Activated T-helper 1 cell treated with Interleukin-2 at 50 U/mL for 16 hours (primary cell): ENCODE measurements around the gene RASD1.

ENCODE experiments used
- DNase-seq: peaks from one replicate; pipeline ENCODE4 v3.0.0-alpha.2; 2020; ENCODE audit warnings: low read depth

RASD1 gene

DNA sequence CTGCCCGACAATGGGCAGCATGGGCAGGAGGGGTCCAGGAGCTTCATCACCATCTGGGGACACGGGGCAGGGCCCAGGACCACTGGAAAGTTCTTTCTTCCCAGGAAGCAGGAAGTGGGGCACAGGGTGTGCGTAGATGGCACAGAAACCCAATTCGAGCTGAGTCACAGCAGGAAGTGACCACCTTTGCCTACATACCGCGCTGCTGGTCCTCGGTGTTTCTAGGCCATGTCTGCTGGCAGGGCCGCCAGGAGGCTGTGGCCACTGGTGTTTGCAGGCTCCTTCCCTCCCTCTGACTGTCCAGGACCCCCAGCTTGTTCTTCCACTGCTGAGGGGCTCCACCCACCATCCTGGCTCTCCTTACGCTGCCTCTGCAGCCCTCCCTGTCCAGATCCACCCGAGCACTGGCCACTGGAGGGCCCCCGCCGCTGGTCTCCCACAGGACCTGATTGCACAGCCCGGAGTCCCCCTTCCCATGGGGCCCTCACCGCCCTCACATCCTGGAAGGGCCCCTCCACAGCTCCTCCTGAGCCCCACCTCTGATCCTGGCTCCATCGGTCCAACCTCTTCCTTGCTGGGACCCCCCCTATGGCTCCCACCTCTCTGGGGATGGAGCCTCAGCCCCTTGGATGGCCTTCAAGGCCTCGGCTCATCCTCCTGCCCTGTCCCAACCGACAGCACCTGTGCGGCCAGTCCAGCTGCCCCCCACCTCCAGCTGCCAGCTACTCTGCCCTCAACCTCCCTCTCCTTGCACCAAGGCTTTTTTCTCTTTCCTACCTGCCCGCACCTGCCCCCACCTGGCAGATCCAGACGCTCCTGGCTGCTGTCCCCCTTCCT is 14.5 kb upstream of the RASD1 start:
- DNase-seq: no peak

DNA sequence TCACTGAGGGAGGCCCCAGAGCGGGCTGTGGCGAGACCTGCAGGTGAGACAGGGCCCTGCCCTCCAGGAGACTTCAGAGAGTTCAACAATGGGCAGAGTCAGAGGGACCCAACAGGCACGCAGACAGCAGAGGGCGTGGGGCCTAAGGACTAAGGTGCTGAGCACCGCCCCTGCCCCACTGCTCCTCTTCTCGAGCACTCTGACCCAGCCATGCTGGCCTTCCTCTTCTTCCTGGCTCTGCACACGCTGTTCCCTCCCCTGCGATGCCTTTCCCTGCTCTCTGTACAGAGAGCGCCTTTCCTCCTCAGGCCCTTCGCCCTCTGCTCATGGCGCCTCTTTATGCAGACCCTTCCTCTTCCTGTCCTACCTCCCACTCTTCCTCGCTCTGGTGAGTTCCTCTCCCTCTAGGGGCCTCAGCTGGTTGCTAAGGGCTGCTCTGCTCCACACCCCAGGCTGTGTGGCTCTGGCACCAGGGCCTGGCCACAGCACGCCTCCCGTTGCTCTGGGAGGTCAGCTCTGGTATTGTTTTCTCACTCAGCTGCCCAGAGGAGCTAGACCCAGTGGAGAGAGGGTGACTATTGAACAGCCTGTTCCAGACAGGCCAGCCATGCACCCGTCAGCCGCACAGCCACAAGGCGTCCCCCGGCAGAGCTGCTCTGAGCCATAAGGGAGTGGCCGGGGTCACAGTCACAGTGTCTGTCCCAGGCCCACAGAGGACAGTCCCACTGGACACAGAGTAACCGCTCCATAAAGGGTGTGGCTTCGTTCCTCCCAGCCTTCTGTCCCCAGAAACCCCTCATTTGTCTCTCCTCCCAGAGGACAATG is 13.6 kb upstream of the RASD1 start:
- DNase-seq: no peak

DNA sequence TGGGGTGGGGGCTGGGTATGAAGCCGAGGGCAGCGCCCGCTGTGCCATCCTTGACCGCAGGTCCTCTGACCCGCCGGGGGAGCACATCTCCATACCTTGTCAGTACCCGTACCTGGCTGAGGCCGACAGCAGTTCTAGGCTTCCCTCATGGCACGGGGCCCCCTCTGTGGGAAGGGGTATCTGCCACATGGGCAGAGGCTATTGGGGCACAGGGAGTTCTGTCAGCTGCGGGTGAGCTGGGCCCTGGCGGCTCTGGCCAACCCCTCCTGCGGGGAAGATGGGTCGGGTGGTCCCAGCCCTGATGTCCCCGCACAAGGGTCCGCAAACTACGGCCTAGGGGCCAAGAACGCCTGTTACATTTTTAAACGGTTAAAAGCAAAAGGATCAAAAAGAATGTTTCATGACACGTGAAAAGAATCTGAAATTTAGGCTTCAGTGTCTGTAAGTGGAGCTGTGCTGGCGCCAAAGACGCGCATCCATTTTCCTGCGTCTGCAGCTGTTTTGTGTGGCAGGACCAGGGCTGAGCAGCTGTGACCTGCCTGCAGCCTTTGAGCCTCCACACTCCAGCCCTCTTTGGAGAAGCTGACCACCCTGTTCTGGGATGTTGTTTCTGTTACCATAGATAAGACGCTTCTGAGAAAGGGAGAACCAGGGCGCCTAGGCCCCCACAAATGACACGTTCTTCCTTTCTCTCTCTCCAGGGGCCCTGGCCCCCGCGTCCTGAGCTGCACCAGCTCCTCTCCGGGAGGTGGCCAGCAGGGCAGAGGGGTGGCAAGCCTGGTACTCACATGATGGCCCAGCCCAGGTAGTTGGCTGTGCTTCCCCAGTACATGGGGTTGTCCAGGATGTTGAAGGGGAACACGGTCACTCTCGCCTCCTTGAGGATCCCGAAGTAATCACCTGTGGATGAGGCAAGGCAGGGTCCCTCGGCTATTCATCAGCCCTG is 12.7 kb upstream of the RASD1 start:
- DNase-seq: no peak

DNA sequence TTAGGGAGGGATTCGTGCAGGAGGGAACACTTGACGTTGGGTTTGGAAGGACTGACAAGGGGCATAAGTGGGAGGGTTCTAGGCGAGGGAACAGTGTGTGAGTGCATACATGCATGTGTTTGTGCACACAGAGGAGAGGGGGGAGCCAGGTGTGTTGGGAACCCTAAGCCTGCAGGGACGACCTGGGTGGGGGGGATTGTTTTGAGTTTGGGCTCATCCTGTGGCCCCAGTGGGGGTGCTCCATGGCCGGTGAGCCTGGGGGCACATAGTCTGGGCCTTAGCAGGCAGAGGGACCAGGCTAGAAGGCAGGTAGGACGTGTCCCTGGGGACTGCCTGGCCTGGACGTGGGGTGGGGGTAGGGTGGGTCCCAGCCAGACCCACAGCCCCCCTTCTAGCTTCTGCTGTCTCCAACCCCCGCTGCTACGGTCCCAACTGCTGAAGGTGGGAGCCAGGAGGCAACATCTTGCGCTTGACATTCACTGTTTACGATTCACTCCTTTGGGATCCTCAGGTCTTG is 11.9 kb upstream of the RASD1 start:
- no peak for DNase-seq

DNA sequence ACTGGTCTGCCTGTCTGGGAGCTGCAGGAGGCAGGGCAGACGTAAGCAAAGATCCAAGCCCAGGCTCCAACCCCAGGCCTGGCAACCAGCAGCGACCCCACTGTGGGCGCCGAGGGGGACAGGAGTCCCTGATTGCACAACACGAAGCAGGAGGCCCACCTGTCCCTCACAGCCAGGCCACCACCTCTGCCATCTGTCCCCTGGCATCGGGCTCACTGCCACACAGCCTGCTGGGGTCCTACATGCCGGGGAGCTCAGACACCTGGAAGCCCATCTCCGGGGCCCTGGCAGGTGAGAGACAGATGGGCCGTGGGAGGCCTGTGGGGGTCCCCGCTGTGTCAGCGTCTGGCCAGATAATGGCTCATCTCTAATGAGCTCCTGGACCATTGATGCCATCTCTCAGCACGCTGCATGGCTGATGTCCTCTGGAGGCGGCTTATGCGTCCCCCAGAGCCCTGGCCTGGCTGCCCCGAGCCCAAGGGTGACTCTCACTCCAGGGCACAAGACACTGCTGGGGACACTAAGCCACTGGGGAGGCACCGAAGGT is 11.3 kb upstream of the RASD1 start:
- no peak for DNase-seq

DNA sequence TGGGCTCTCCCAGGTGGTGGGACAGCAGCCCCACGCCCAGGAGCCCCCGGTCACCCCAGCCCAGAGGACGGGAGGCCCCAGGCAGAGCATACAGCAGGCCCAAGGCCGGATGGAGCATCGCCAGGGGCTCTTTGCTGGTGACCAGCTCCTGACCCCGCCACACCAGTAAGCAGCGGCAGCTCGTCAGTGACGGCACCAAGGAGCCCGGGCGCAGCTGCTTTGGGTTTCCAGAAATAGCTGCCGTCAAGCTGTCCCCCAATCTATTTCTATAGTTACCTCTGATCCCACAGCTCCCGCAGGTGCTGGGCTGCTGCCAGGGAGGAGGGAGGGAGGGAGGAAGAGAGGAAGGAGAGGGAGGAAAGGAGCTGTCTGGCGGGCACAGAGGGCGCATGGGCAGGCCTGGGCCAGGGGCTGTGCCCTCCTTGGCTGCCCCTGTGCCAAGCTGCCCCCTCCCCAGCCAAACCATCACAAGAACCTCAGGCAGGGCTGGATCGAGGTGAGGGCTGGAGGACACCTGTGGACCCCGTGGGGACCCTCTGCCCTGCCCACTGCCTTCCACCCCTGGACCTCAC is 10.8 kb upstream of the RASD1 start:
- no peak for DNase-seq

DNA sequence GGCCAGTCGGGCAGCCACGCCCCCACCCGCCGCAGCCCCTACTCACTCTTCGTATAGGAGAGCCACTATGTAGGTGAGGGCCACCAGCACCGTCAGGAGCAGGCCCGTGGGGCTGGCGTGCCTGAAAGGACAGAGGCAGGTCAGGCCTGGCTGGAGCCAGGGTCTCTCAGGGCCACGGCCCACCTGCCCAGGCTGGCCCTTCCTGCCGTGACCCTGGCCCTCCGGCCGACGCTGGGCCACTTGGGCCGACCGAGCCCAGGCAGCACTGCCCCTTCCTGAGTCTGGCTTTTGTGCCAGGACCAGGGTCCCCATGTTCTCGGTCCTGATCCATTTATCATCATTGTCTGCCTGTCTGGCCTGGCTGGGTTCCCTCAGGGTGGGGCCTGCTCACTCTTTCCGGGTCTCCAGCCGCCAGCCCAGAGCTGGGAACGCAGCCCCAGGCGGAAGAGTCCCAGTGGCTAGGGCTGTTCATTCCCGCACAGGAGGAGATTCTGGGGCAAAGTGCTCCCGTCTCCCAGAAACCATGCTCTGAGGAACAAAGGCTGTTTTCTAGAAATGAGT is 10.1 kb upstream of the RASD1 start:
- no peak for DNase-seq

DNA sequence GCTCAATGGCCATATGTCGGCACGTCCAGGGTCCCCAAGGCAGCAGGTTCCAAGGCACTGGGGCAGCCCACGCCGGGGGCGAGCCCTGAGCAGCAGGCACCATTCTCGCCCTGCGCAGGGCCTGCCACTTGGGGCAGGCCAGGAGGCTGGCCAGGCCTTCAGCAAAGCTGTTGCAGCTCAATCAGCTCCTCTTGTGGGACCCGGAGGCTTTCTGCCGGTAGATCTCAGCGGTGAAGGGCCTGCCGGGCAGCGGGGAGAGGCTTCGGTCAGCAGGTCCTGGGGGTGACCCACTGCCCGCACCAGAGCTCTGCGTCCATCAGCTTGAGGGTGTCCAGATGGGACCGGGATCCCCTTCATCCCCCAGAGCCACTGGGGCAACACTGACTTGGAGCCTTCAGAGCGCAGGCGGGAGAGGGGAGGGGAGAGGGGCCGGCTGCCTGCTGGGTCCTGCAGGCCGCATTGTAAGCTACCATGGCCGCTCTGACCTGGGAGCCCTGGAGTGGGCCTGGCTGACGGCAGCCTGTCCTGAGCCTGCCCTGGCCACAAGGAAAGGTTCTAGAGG is 9.5 kb upstream of the RASD1 start:
- no peak for DNase-seq

DNA sequence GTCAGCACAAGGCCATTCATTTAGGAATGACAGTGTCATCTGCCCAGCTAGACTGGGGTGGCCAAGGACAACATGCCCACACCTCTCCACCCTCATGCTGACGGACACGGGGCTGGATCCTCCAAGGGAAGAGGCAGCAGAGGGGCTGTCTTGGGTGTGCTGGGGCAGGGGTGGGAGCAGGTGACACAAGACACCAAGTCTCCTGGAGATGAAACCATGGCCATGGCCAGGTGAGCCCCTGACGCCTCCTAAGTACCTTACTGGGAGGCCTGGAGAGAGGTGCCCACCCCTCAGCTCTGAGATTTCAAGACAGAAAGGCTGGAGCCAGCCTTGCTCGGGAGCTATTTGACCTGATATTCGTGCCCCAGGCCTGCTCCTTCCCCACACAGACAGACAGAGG is 9.0 kb upstream of the RASD1 start:
- DNase-seq: no peak

DNA sequence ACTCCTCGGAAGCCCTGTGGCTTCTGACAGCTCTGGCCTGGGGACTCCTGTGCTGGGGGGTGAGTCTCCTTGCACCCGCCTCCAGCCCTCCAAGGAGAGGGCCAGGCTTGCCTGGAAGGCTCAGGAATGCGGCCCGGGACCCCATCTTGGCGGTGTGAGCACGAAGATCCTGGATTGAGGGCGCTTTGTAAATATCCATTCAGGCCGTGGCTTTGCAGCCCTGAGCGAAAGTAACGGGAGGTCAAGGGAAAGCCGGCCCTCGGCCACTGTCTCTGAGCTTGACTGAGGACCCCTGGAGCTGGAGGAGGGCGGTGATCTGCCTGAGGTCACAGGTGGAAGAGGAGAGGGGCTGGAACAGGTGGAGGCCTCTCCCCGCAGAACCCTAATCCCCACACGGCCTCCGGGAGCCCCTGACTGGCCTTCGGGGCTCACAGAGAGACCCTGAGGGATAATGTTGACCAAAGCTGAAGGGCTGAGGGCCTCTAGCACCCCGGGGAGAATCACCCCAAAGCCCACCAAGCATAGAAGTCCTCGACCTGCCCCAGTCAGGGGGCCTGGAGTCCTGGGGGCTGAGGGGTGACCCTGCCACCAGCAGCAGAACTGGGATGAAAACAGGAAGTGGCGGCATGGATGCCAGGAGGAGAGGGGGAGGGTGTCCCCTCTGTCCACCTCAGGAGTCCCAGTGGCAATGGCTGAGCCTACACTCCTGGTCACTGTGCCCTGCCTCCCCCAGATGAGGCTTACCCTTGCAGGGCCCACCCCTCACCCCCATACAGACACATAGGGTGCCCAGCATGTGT is 8.3 kb upstream of the RASD1 start:
- DNase-seq: no peak

DNA sequence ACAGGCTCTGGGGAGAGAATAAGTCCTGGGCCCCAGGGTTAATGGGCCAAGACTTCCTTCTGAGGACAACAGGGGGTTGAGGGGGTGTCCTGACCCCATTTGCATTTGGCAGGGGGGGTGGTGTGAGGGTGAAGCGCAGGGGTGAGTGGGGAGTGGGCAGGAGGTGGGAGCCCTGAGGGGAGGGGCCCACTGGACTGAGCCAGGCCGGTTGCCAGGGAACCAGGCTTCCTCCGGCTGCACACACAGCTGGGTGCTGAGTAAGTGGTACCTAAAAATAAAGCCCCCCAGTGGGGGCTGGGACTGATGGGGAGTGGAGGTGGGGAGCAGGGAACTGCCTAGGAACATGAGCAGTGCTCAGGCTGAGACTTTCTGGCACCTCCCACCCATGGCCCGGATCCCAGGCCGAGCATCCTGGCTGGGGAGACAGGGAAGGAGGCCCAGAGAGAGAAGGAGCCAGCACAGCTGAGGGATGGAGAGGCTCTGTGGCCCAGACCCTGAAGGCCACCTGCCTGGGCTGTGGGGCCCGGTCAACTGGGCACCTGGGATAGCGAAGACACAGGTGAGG is 7.5 kb upstream of the RASD1 start:
- no peak for DNase-seq

DNA sequence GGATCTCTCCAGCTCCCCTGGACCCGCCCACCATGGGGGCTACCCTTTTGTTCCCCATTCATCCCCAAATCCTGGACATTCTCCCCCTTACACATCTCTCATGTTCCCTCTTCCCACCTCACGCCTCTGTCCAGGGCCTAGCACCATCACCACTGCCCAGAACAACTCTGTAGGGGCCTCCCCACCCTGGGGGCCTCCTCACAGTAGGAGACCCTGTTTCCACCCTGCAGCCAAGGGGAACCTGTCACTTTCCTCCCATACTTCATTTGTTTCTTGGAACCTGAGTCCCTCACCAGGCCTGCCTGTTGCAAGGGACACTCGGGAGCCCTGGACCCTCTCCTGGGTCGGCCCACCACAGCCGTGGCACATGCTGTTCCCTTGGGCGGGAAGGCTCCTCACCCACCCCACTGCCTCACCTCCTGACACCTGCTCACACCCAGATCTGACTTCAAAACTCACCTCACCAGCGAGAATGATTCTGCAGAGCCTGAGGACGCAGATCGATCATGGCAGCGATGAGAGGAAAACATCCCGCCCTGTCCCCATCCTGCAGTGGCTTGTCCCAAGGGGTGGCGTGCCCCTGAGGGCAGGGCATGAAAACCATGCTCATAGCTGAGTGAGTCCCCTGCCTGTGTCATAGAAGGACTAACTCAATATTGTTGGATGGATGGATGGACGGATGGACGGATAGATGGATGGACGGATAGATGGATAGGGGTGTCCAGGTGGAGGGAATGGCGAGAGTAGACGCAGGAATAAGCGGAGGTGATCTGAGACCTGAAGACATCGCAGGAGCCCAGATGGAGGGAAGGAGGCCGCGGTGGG is 6.8 kb upstream of the RASD1 start:
- DNase-seq: no peak

DNA sequence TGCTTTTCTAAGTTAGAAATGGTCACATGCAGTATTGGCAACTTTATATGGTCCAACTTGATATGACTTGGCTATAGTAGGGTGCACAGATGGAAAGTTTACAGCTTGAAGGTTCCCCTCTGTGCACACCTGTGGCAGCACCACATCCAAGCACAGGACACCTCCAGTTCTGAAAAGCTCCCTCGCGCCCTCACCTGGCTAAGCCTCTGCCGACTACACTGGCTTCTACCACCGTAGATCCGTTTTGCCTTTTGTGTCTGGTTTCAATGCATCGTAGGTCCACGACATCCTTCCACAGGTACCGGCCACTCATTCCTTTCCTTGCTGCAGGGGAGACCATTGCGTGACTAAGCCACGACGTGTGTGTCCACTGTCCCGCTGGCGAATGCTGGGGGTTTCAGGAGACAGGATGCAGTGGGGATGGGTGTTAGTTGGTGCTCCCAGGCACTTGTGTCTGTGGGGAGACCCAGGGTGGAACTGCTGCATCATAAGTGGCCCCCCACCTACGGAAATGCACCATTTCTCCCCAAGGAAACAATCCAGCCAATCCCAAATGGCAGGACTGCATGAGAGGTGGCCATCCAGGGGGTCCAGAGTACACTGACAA is 4.9 kb upstream of the RASD1 start:
- no peak for DNase-seq

DNA sequence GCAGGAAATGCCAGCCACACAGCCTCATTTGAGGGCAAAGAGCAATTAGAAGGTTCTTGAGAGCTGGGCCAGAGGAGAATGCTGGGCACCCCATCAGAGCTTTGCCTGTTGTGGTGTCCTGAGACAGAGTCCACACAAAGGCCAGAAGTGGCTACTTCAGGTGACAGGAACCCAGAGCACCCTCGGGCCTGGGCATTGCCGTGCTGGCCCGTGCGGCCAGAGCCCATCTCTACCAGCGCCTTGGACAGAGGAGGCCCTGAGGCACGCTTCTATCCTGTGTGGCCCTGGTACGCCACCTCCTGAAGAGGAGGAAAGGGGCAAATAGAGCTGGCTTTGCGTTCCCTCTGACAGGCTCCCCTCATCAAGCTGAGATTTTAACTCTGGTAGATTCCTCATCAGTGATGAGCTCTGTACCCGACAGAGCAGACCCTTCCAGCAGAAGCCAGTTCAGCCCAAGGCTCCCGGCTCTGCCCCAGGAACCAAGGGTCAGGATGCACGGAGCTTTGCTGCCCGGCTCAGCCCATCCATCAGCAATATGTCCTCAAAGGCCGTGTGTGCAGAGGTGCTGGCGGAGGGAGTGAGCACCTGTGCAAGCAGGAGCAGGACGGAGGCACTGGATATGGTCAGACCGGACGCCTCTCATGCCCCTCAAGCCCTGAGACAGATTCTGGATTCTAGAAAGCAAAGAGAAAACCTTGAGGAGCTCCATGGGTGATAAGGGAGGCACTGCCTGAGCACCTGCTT is 3.4 kb upstream of the RASD1 start:
- no peak for DNase-seq

DNA sequence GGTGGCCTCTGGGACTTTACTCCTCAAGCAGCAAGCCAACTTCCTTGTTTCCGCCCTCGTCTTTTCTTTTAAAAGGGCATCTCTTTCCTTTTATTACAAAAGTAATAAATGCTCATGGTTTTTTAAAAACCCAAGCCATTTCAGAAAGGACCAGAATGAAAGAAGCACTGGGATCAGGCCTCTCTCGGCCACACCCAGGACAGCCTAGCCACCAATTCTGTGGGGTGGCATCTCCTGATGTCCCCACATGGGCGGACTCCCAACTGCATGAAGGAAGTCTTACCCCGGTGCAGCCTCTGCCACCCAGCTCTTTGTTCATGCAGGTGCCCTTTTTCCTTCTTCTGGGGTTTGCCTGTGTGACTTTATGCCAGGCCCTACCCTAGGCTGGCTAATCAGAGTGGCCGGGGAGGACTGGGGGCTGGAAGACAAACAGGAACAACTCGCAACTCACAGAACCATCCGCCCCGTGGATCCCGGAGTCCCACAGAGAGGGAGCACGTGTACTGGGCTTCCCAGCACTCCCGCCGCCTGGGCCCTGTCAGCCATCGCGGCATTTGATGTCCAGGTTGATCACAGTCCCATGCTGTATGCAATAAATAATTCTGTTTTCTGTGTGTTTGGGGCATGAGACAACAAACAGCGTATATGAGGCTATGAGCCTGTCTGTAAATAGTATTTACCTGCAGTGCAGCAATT is 2.6 kb upstream of the RASD1 start:
- no peak for DNase-seq

DNA sequence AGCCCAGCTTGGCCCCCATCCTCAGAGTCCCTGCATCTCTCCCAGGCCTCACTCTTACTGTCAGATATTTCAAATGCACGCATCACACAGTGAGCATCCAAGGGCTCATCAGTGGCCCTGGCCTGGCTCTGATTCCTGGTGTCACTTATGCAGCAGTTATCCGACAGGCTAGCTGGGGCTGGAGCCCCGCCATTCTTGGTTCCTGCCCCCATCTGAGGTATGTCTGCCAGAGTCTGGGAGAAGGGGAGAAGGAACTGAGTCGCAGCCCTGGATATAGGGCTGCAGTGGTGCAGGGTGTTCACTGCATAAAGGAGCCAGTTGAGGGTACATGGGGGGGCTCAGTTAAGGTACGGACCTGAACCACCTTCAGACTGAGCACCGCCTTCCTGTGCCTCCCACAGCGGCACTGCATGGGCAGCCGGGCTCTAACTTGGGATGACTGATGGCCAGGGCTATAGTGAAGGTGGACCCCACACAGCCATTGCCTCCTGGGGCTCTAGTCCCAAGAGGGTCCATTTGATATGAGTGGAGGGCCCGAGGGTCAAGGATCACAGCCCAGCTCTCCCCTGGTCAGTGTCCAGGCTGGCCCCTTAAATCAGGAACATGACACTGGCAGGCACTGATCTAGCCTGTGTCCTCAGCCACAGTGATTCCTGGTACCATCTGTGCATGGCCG is 1.8 kb upstream of the RASD1 start:
- DNase-seq: no peak
